ENCODE results near the gene PHF2. TPM values are rescaled to one million over a fixed set of nuclear protein-coding genes. Genes with fewer than 3 reads are reported as not detected.
A peak's percentile ranks its signal among the peaks of the same experiment; 100 is the strongest.

PHF2 gene
- total and polyA plus RNA-seq, 2 experiments from 2014 or later = 4.3 to 11.8 TPM

DNA sequence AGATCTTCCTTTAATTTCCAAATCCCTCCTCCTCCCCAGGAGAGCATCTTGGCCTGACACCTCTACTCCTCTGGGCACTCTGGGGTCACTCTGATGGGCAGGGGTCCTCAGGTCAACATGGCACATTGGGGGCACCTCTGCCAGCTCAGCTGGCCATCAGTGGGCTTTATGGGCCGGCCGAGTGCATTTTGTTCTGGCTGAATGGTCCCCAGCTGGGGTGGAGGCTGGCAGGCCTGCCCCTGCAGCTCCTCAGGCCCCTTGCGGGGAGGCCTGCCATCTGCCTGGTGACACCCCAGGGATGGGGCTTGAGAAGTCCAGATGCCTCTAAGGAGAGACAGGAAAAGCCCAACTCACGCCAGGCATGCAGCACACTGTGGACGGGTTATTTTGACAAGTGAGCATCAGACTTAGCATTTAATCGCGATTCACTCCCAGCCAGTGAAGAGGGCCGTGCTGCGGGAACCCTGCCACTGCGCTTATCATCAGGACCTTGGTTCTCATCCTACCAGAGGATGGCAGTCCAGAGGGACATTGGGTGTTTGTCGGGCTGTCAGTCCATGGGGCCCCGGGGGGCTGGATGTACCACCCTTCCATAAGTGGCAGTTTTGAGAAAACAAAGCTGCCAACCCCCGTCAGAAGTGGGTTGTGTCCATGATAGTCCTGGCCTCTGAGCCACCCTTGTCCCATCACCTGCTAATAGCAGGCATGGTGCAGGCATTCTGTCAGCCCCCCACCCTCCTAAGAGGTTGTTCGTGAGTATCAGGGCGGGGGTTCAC is 21.7 kb downstream of the PHF2 start:
- H3K27ac ChIP-seq (ENCODE audit: low read depth) = no peak overlapping the region
- no peaks in the 10 kb centered on the region; the same call in 1 of the 2 replicates for H4K20me1 ChIP-seq (replicated peaks; ENCODE audit: insufficient read depth)
- H3F3A ChIP-seq (replicated peaks; ENCODE audit: low read depth) = no peaks in the 10 kb centered on the region; the same call in 1 of the 2 replicates
- Mint-ChIP-seq H3K9me3 (no peaks in the 10 kb centered on the region), H3K4me1 (peaks cover 45% of the 10 kb centered on the region), H3K4me3 (no peak overlapping the region), H3K36me3 (ENCODE audit: low read depth) (no peaks in the 10 kb centered on the region), H3K27ac (no peak overlapping the region), H3K27me3 (ENCODE audit: insufficient read depth, low read depth, poor library complexity) (peaks cover 3% of the 10 kb centered on the region)
- no peak overlapping the region for H3K4me3 ChIP-seq
- no peak for ATAC-seq
- no peak overlapping the region for H3K4me2 ChIP-seq
- no peaks in the 10 kb centered on the region for H3K36me3 ChIP-seq (ENCODE audit: insufficient read depth)
- no peak overlapping the region for H2AFZ ChIP-seq
- H3K79me2 ChIP-seq (replicated peaks; ENCODE audit: insufficient read depth) = peaks cover 18% of the 10 kb centered on the region
- TF ChIP-seq ZNF114 (CRISPR knock-in tag; IDR thresholded peaks at IDR 0.05) (no peak), REST (IDR thresholded peaks at IDR 0.05; ENCODE audit: unreplicated experiment) (no peak), POLR2AphosphoS5 (IDR thresholded peaks at IDR 0.05; ENCODE audit: low read depth) (no peak), JUNB (IDR thresholded peaks at IDR 0.05; ENCODE audit: unreplicated experiment) (no peak), CREB1 (CRISPR knock-in tag; IDR thresholded peaks at IDR 0.05; ENCODE audit: low read depth) (no peak), STAT1 (IDR thresholded peaks at IDR 0.05; ENCODE audit: unreplicated experiment) (no peak), EZH2 (IDR thresholded peaks at IDR 0.05; ENCODE audit: low read depth, unreplicated experiment) (no peak), EZH2phosphoT487 (IDR thresholded peaks at IDR 0.05; ENCODE audit: unreplicated experiment) (no peak)
- DNase-seq (ENCODE audit: low spot score) = no peak
- no peaks in the 10 kb centered on the region for H3K9me2 ChIP-seq (ENCODE audit: insufficient read depth)
- peaks cover 34% of the 10 kb centered on the region for H3K4me1 ChIP-seq (ENCODE audit: insufficient read depth)
- no peaks in the 10 kb centered on the region for H3K27me3 ChIP-seq (ENCODE audit: insufficient read depth)

GRCh38 chr9:93598647-93599241 is 22.4 kb downstream of the PHF2 start:
- Mint-ChIP-seq H3K36me3 (ENCODE audit: low read depth) (peaks cover under 1% of the 10 kb centered on the region; the same call in 1 of the 3 replicates), H3K4me3 (no peak overlapping the region), H3K4me1 (peaks cover 40% of the 10 kb centered on the region), H3K27me3 (ENCODE audit: insufficient read depth, low read depth, poor library complexity) (peaks cover 4% of the 10 kb centered on the region), H3K27ac (no peak overlapping the region), H3K9me3 (no peaks in the 10 kb centered on the region)
- Histone ChIP-seq H3F3A (replicated peaks; ENCODE audit: low read depth) (no peaks in the 10 kb centered on the region; the same call in 1 of the 2 replicates), H3K36me3 (ENCODE audit: insufficient read depth) (no peaks in the 10 kb centered on the region), H3K79me2 (replicated peaks; ENCODE audit: insufficient read depth) (peaks cover 13% of the 10 kb centered on the region), H2AFZ (no peak overlapping the region), H3K27ac (ENCODE audit: low read depth) (no peak overlapping the region), H3K27me3 (ENCODE audit: insufficient read depth) (no peaks in the 10 kb centered on the region), H3K9me2 (ENCODE audit: insufficient read depth) (no peaks in the 10 kb centered on the region), H3K4me2 (peak overlapping the region; percentile 69; the same call in 1 of the 2 replicates), H3K4me3 (no peak overlapping the region), H4K20me1 (replicated peaks; ENCODE audit: insufficient read depth) (no peaks in the 10 kb centered on the region), H3K4me1 (ENCODE audit: insufficient read depth) (peaks cover 34% of the 10 kb centered on the region)
- no peak; the same call in 2 of the 3 replicates for ATAC-seq
- DNase-seq (ENCODE audit: low spot score) = no peak
- TF ChIP-seq, protein P1, sequence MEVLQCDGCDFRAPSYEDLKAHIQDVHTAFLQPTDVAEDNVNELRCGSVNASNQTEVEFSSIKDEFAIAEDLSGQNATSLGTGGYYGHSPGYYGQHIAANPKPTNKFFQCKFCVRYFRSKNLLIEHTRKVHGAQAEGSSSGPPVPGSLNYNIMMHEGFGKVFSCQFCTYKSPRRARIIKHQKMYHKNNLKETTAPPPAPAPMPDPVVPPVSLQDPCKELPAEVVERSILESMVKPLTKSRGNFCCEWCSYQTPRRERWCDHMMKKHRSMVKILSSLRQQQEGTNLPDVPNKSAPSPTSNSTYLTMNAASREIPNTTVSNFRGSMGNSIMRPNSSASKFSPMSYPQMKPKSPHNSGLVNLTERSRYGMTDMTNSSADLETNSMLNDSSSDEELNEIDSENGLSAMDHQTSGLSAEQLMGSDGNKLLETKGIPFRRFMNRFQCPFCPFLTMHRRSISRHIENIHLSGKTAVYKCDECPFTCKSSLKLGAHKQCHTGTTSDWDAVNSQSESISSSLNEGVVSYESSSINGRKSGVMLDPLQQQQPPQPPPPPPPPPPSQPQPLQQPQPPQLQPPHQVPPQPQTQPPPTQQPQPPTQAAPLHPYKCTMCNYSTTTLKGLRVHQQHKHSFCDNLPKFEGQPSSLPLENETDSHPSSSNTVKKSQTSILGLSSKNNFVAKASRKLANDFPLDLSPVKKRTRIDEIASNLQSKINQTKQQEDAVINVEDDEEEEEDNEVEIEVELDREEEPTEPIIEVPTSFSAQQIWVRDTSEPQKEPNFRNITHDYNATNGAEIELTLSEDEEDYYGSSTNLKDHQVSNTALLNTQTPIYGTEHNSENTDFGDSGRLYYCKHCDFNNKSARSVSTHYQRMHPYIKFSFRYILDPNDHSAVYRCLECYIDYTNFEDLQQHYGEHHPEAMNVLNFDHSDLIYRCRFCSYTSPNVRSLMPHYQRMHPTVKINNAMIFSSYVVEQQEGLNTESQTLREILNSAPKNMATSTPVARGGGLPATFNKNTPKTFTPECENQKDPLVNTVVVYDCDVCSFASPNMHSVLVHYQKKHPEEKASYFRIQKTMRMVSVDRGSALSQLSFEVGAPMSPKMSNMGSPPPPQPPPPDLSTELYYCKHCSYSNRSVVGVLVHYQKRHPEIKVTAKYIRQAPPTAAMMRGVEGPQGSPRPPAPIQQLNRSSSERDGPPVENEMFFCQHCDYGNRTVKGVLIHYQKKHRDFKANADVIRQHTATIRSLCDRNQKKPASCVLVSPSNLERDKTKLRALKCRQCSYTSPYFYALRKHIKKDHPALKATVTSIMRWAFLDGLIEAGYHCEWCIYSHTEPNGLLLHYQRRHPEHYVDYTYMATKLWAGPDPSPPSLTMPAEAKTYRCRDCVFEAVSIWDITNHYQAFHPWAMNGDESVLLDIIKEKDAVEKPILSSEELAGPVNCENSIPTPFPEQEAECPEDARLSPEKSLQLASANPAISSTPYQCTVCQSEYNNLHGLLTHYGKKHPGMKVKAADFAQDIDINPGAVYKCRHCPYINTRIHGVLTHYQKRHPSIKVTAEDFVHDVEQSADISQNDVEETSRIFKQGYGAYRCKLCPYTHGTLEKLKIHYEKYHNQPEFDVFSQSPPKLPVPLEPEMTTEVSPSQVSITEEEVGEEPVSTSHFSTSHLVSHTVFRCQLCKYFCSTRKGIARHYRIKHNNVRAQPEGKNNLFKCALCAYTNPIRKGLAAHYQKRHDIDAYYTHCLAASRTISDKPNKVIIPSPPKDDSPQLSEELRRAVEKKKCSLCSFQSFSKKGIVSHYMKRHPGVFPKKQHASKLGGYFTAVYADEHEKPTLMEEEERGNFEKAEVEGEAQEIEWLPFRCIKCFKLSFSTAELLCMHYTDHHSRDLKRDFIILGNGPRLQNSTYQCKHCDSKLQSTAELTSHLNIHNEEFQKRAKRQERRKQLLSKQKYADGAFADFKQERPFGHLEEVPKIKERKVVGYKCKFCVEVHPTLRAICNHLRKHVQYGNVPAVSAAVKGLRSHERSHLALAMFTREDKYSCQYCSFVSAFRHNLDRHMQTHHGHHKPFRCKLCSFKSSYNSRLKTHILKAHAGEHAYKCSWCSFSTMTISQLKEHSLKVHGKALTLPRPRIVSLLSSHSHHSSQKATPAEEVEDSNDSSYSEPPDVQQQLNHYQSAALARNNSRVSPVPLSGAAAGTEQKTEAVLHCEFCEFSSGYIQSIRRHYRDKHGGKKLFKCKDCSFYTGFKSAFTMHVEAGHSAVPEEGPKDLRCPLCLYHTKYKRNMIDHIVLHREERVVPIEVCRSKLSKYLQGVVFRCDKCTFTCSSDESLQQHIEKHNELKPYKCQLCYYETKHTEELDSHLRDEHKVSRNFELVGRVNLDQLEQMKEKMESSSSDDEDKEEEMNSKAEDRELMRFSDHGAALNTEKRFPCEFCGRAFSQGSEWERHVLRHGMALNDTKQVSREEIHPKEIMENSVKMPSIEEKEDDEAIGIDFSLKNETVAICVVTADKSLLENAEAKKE (CRISPR knock-in tag; IDR thresholded peaks at IDR 0.05) = no peak
